Measurements from ENCODE around the gene ITFG2.

ITFG2 gene

GRCh38 chr12:2801044-2801783 is 11.3 kb upstream of the ITFG2 start:
- no peak for TF ChIP-seq CEBPB (IDR thresholded peaks at IDR 0.05)
- no peak for TF ChIP-seq EP300 (IDR thresholded peaks at IDR 0.05; ENCODE audit: borderline replicate concordance)
- TF ChIP-seq TAF1 (IDR thresholded peaks at IDR 0.05; ENCODE audit: low read depth), result no peak
- peak; percentile 42; the same call in 1 of the 2 replicates for TF ChIP-seq NFIC (IDR thresholded peaks at IDR 0.05)

GRCh38 chr12:2803635-2804392 is 8.7 kb upstream of the ITFG2 start:
- no peak for TF ChIP-seq TAF1 (IDR thresholded peaks at IDR 0.05; ENCODE audit: low read depth)
- TF ChIP-seq MAX (IDR thresholded peaks at IDR 0.05), result no peak
- no peak for TF ChIP-seq FOXM1 (IDR thresholded peaks at IDR 0.05; ENCODE audit: borderline replicate concordance, low read depth)
- TF ChIP-seq RAD21 (IDR thresholded peaks at IDR 0.05; ENCODE audit: low read depth), result no peak

- no peak for TF ChIP-seq ZBTB7A (IDR thresholded peaks at IDR 0.05; ENCODE audit: low read depth)
- peak; percentile 68 for TF ChIP-seq NFIC (IDR thresholded peaks at IDR 0.05)
- TF ChIP-seq FOXM1 (IDR thresholded peaks at IDR 0.05; ENCODE audit: borderline replicate concordance, low read depth), result no peak
Measured at GRCh38 chr12:2804393-2805142, 7.9 kb upstream of the ITFG2 start.

- TF ChIP-seq USF1 (IDR thresholded peaks at IDR 0.05), result no peak
- TF ChIP-seq REST (IDR thresholded peaks at IDR 0.05; ENCODE audit: low read depth), result no peak
- no peak for TF ChIP-seq EGR1 (IDR thresholded peaks at IDR 0.05)
Measured at GRCh38 chr12:2805143-2805520, 7.3 kb upstream of the ITFG2 start.

- no peak for TF ChIP-seq FOXM1 (IDR thresholded peaks at IDR 0.05; ENCODE audit: borderline replicate concordance, low read depth)
- TF ChIP-seq NFIC (IDR thresholded peaks at IDR 0.05), result 0 out of 2 replicates have a peak, but pooled peaks have one; percentile 13
- no peak for TF ChIP-seq REST (IDR thresholded peaks at IDR 0.05; ENCODE audit: low read depth)
- no peak for TF ChIP-seq MAX (IDR thresholded peaks at IDR 0.05)
- no peak for TF ChIP-seq USF1 (IDR thresholded peaks at IDR 0.05)
- TF ChIP-seq EP300 (IDR thresholded peaks at IDR 0.05; ENCODE audit: borderline replicate concordance), result no peak
- no peak for TF ChIP-seq RAD21 (IDR thresholded peaks at IDR 0.05; ENCODE audit: low read depth)
- TF ChIP-seq TEAD4 (IDR thresholded peaks at IDR 0.05), result no peak
- TF ChIP-seq CEBPB (IDR thresholded peaks at IDR 0.05), result no peak
Measured at GRCh38 chr12:2806700-2807099, 5.8 kb upstream of the ITFG2 start.

GRCh38 chr12:2811801-2812200 is 667 bp upstream of the ITFG2 start:
- no peak for TF ChIP-seq CREB1 (IDR thresholded peaks at IDR 0.05; ENCODE audit: low read depth)
- TF ChIP-seq CEBPB (IDR thresholded peaks at IDR 0.05), result no peak
- no peak for TF ChIP-seq EGR1 (IDR thresholded peaks at IDR 0.05)
- no peak for TF ChIP-seq RAD21 (IDR thresholded peaks at IDR 0.05; ENCODE audit: low read depth)
- no peak for TF ChIP-seq REST (IDR thresholded peaks at IDR 0.05; ENCODE audit: low read depth)
- no peak for TF ChIP-seq USF1 (IDR thresholded peaks at IDR 0.05)
- TF ChIP-seq TCF12 (IDR thresholded peaks at IDR 0.05; ENCODE audit: low read depth), result no peak
- no peak for TF ChIP-seq EP300 (IDR thresholded peaks at IDR 0.05; ENCODE audit: borderline replicate concordance)
- TF ChIP-seq ZBTB7A (IDR thresholded peaks at IDR 0.05; ENCODE audit: low read depth), result no peak
- TF ChIP-seq TEAD4 (IDR thresholded peaks at IDR 0.05), result no peak
- no peak for TF ChIP-seq TAF1 (IDR thresholded peaks at IDR 0.05; ENCODE audit: low read depth)
- TF ChIP-seq NFIC (IDR thresholded peaks at IDR 0.05), result no peak
- TF ChIP-seq FOXM1 (IDR thresholded peaks at IDR 0.05; ENCODE audit: borderline replicate concordance, low read depth), result no peak
- no peak for TF ChIP-seq MAX (IDR thresholded peaks at IDR 0.05)
- TF ChIP-seq YY1 (IDR thresholded peaks at IDR 0.05; ENCODE audit: low read depth), result no peak
